GM19043 (cell line): ENCODE measurements around the gene DBET.
"Not testable (repeated sequence)": the region's sequence is repeated elsewhere in the genome, so short reads cannot be mapped to it uniquely, and the experiment has no call there.

Experiments
- ATAC-seq: cut with Tn5 transposase; IDR thresholded peaks from one replicate; pipeline ENCODE4 v1.9.1; 2021; ENCODE audit warnings: low read depth; ENCODE audit not compliant: unreplicated experiment

The DBET gene

GRCh38 chr4:190064342-190064741 lies at the start of gene DBET:
TSS of gene DBET (plus strand) at chr4:190064502.
- ATAC-seq = not testable (repeated sequence)

- ATAC-seq = peak; percentile 54
These were observed 49.3 kb upstream of the DBET start for GRCh38 chr4:190014771-190015537.

DNA sequence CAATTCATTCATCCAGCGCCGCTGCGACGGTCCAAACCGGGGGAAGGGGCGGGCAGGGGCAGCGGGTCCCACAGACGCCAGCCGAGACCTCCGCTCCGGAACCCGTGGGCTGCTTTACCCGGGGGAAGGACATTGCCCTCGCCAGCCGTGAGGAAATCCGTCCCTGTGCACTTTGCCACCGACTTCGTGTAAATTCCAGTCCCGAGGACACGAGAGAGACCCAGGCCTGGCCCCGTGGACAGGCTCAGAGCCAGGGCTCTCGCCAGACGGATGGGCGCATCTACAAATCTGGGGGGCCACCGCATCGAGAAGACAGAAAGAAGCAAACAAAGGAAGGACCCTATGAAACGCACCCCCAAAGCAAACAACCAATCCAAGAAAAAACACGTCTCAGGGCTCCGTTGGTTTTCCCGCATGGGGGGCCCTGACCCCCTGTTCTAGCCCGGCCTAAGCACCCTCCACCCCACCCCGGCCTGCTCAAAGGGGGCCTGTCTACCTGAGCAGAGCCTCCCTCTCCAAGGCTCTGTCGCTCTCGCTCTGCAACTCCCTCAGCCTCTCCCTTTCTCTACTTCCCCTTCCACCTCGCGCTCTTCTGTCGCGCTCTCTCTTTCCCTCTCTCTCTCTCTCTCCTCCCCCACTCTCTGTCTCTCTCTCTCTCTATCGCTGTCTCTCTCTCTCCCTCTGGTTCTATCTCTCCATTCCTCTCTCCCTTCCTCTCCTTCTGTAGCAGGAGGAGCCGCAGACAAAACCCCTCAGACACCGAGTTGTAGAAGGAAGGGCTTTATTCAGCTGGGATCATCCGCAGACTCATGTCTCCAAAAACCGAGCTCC lies 48.5 kb upstream of the DBET start:
- ATAC-seq = no peak

DNA sequence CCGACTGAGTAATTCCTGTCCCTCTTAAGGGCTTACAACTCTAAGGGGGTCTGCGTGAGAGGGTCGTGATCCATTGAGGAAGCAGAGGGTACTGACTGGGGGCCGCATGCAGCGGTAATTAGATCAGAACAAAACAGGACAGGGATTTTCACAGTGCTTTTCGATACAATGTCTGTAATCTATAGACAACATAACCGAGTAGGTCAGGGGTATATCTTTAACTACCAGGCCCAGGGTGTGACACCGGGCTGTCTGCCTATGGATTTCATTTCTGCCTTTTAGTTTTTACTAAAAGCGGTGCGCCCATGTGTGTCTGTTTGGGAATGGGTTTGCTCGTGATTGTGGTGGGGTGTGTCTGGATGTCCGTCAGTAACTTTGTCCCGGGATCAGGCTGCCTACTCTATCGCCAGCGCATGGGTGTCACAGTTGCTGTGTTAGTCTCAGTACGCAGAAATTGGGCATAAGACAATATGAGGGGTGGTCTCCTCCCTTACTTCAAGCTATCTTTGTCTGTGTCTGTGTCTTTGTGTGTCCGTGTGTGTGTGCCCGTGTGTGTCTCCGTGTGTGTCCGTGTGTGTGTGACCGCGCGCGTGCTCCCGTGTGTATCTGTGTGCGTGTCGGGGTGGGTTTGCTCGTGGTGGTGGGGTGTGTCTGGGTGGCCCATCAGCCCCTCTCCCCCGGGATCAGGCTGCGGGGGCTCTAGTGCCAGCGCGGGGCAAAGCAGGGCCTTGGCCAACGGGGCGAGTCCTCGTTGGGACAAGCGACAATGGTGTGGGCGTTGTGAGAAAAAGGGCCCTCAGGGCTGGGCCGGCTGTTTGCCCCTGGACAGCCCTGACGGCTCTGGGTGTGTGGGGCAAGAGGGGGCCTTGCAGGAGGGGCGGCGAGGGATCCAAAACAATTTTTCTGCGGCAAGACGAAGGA lies 47.7 kb upstream of the DBET start:
- ATAC-seq = no peak

DNA sequence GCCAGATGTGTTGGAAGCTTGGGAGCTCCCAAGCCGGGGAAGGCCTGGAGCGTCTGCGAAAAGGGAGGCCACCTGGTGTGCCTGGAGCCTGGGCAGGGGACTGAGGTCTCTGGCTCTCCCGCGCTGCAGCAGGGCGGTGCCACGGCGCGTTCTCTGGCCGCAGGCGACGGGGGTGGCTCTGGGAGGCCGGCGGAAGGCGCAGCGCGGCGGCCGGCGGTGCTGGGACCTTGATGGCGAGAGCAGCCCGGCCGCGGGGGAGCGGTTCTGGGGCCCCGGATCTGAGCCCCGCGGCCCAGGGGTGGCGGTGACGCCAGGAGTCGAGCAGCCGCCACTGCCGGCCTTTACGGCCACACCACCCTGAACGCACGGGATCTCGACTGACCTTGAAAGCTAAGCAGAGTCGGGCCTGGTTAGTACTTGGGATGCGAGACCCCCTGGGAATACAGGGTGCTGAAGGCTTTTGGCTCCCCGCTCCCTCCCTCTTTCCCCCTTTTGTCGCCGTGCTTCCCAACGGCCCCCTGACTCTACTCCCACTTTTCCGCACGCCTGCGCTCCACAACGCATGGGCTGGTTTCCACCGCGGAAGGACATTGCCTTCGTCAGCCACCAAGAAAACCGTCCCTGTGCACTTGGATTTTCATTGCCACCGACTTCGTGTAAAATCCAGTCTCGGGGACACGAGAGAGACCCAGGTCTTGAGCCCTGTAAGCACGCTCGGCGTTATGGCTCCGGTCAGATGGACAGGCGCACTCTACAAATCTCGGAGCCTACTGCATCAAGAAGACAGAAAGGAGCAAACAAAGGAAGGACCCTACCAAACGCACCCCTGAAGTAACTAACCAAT lies 46.7 kb upstream of the DBET start:
- no peak for ATAC-seq

GRCh38 chr4:190018201-190018920 lies 45.9 kb upstream of the DBET start:
- ATAC-seq = no peak

DNA sequence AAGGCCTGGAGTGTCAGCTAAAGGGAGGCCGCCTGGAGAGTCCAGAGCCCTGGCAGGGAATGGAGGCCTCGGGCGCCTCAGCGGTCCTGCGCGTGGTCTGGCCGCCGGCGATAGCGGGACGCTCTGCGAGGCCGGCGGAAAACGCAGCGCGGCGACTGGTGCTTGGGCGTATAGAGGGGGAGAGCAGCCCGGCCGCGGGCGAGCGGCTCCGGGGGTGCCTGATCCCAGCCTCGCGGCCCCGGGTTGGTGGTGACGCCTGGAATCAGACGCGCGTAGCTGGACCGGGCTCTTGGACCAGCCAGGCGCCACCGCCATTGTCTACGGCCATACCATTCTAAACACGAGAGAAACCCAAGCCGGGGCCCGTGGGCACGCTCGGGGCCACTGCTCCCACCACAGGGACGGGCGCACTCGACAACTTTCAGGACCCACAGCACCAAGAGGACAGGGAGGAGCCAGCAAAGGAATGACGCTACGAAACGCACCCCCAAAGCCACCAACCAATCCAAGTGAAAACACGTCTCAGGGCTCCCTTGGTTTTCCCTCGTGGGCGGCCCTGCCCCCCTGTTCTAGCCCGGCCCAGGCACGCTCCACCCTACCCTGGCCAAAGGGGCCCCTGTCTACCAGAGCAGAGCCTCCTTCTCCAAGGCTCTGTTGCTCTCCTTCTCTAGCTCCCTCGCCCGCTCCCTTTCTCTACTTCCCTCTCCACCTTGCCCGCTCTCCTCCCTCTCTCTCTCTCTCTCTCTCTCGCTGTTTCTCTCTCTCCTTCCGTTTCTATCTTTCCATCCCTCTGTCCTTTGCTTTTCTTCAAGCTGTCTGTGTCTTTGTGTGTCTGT lies 45.1 kb upstream of the DBET start:
- no peak for ATAC-seq

DNA sequence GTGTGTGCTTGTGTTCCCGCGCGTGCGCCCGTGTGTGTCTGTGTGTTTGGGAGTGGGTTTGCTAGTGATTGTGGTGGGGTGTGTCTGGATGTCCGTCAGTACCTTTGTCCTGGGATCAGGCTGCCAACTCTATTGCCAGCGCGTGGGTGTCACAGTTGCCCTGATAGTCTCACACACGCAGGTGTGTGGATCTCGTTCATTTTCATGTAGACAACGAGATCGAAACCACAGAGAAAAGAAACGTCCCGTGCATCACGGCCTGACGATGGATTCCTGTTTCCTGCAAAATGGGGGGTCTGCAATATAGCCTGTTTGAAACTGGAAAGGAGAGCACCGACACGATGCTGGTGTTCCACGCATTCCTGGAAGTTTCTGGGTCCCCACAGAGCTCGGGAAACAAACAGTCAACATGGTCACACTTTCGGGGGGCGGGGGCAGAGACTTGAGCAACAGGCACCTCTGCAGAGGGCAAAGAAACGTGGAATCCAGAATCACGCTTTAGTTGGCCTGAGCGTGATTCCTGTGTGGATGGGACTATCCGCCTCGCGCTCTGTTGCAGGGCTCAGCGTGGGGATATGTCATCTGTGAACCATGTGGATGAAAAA lies 44.3 kb upstream of the DBET start:
- ATAC-seq = not testable (repeated sequence)

DNA sequence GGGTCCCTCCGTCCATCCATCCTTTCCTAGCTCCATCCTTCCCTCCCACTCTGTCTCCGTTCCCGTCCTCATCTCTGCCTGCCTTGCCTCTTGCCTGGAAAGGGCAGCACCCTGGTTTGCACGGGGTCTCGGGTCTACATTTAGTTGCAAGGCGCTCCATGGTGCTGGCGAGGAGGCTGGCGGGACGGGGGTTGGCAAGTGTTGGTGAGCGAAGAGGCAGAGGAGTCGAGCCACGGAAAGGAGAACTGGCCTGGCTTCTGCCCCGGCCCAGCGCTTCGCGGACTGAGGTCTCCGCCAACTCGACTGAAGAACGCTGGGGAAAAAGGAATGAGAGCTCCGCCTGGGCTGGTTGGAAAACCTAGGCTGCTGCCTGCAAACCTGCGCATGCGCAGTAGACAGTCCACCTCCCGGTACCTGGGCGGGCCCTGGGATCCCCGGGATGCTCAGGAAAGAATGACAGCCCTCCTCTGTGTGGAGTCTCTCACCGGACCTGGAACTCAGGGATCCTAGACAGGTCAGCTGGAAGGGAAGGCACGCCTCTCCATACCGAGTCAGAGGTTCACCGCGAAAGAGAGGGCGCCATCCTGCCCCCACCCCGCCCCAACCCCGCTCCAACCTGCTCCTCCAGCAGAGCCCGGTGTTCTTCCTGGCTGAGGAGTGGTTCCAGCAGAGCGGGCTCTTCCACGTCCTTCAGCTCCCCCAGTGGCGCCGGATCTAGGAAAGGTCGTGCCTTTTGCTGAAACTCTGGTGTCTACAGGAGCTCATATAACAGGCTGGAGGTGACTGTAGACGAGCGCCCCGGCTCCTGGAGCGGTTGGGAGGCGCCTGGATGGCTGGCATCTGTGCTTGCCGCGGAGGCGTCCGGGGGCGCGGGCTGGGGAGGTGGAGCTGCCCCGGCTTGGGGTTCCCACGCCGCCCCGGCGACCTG lies 43.2 kb upstream of the DBET start:
- no peak for ATAC-seq

- not testable (repeated sequence) for ATAC-seq
These were observed 42.3 kb upstream of the DBET start for GRCh38 chr4:190021973-190022372.

DNA sequence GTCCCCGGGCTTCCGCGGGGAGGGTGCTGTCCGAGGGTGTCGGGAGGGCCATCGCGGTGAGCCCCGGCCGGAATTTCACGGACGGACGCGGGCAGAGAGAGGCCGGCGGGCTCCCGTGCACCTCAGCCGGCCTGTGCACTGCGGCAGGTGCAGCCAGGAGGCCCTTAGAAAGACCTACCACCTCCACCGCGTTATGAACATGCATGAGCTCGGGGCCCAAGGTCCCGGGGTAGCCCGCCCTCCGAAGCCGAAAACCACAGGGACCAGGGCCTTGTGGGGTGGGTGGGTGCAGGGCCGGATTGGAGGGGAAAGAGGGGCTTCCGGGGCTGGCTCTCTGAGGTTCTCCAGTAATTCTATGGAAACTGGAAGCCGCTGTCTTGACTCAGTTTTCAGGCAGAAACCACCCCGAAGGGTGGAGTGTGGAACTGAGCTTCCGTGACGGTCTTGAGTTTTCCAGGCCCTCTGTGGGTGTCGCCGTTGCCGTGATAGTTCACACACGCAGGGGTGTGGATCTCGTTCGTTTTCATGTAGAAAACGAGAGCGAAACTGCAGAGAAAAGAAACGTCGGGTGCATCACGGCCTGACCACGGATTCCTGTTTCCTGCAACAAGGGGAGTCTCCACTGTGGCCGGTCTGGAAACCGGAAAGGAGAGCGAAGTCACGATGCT lies 41.6 kb upstream of the DBET start:
- not testable (repeated sequence) for ATAC-seq

GRCh38 chr4:190027156-190027555 lies 37.1 kb upstream of the DBET start, which contains the start of gene FRG2:
TSS of gene FRG2 (minus strand) at chr4:190027256. CDS start at chr4:190027204, 52 bp downstream.
- ATAC-seq = not testable (repeated sequence)

- ATAC-seq = not testable (repeated sequence)
These were observed 33.0 kb upstream of the DBET start for GRCh38 chr4:190031264-190031663.

GRCh38 chr4:190037704-190038388 lies 26.5 kb upstream of the DBET start:
- ATAC-seq = not testable (repeated sequence)

- ATAC-seq = not testable (repeated sequence)
These were observed 23.4 kb upstream of the DBET start for GRCh38 chr4:190040873-190041272.

DNA sequence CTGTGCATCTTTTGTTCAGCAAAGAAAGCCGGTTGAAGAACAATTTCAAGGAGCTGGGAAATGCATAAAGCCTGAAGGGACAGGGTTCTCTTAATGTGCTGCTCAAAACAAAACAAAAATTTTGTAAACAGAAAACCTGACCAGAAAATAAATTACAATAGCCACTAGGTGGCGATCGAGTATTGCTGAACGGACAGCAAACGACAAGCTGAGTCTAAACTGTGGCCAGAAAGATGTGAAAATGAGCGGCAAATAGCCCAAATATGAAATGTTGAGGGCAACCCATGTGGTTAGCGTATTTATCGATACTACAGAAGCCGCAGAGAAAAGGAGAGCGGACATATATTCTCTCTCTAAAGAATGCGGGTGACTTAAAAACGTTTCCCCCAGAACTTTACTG lies 16.7 kb upstream of the DBET start:
- ATAC-seq = not testable (repeated sequence)
